Measurements from ENCODE around the gene HSPG2.
A peak's percentile ranks its signal among the peaks of the same experiment; 100 is the strongest.
"Not testable (repeated sequence)": the region's sequence is repeated elsewhere in the genome, so short reads cannot be mapped to it uniquely, and the experiment has no call there.

HSPG2 gene

DNA sequence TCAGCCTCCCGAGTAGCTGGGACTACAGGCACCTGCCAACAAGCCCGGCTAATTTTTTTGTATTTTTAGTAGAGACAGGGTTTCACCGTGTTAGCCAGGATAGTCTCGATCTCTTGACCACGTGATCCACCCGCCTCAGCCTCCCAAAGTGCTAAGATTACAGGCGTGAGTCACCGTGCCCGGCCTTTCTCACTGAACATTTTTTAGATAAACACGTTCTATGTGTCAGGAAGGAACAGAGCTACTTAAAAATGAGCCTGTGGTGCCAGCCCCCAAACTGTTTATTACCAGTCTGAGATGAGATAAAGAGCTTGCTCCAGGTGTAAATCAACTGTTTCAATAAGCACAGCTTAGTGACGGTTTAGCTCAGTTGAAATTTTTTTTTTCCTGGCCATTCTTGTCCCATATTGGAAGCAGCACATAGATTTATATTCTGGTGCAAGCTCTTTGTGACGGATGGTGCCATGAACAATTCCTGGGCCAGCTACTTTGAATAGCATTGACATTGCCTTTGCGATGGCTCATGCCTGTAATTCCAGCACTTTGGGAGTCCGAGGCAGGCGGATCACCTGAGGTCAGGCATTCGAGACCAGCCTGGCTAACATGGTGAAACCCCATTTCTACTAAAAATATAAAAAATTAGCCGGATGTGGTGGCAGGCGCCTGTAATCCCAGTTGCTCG, 6.0 kb upstream of the HSPG2 start:
- not testable (repeated sequence) for H3K4me3 Mint-ChIP-seq; H3K36me3 Mint-ChIP-seq (ENCODE audit: low read depth); H3K27me3 Mint-ChIP-seq; H3K27ac Mint-ChIP-seq; H3K4me1 Mint-ChIP-seq (ENCODE audit: low read depth); DNase-seq; H3K9me3 Mint-ChIP-seq

- DNase-seq: no peak
Measured at GRCh38 chr1:21942464-21942863, 5.4 kb upstream of the HSPG2 start.

DNA sequence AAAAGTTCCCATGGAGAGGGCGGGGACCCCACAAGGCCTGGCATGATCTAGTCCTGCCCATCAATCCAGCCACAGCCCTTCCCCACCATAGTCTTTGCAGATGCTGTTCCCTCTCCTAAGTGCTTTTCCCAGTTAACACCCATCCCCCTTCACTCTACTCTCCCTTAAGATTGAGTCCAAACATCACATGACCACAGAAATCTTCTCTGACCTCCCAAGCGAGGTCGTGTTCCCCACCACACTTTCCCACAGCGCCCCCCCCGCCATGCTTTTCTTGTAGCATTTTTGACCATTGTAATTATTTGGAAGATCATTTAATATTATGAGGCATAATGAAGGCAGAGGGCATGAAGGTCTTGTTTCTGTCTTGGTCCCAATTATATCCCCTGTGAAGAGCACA, 4.3 kb upstream of the HSPG2 start:
- H3K27me3 Mint-ChIP-seq: peaks cover 6% of the 10 kb centered on the region
- DNase-seq: no peak
- no peak overlapping the region for H3K4me3 Mint-ChIP-seq
- H3K4me1 Mint-ChIP-seq (ENCODE audit: low read depth): peaks cover 9% of the 10 kb centered on the region
- no peaks in the 10 kb centered on the region for H3K9me3 Mint-ChIP-seq
- H3K36me3 Mint-ChIP-seq (ENCODE audit: low read depth): no peaks in the 10 kb centered on the region
- H3K27ac Mint-ChIP-seq: no peak overlapping the region

More at GRCh38 chr1:21942464-21942863, 5.4 kb upstream of the HSPG2 start:
- Mint-ChIP-seq H3K4me1 (ENCODE audit: low read depth) (peaks cover 8% of the 10 kb centered on the region), H3K27me3 (peaks cover 4% of the 10 kb centered on the region), H3K27ac (no peak overlapping the region), H3K36me3 (ENCODE audit: low read depth) (no peaks in the 10 kb centered on the region), H3K9me3 (no peaks in the 10 kb centered on the region), H3K4me3 (no peak overlapping the region)

DNA sequence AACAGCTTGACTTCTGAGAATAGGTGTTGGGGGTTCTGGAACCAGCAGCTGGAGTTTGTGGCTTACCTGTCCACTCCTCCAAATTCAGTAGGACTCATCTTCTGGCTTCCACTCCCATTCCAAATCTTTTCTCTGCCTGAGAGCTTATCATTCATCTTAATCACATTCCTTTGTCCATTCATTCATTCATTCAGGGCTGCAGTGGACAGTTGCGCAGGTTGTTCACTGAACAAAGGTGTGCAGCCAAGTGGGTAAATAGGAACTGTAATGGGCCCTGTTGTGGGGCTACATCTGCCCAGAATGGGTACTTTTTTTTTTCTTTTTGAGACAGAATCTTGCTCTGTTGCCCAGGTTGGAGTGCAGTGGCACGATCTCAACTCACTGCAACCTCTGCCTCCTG, 3.4 kb upstream of the HSPG2 start:
- Mint-ChIP-seq H3K27me3 (peaks cover 15% of the 10 kb centered on the region), H3K4me1 (ENCODE audit: low read depth) (peaks cover 17% of the 10 kb centered on the region), H3K9me3 (no peaks in the 10 kb centered on the region), H3K4me3 (no peak overlapping the region), H3K27ac (no peak overlapping the region), H3K36me3 (ENCODE audit: low read depth) (no peaks in the 10 kb centered on the region)
- DNase-seq: no peak

DNA sequence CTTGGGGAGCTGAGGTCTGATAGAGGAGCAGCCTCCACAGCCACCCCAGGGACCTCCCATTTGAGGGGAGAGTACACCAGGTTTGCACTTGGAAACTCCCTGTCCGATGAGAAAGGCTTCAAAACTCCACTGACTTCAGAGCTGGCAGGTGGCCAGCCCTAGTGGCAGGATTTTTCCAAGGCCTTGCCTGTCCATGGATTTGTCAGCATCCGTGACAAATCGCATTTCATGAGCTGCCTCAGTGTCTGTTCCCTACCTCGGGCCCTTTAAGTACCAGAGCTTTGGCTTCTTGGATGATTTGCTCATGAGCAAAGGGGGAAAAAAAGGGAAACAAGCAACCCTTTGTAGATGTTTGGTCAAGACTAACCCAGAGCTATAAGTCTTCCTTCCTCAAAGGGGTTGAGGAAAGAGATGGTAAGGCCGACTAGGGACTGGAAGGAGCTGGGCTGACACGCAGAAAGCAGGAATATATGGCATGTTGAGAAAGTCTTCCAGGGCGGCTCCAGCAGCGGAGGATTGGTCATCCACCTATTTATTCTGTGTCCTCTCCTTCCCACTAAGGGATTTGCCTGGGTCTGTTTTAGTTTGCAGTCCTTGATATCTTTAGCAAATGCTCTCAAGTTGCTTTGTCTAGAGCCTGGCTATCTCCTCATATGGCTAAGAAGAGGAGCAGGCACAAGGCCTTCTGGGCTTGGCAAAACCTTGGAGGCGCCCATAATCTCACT, 2.7 kb upstream of the HSPG2 start:
- Mint-ChIP-seq H3K36me3 (ENCODE audit: low read depth) (no peaks in the 10 kb centered on the region), H3K27me3 (peaks cover 17% of the 10 kb centered on the region), H3K4me1 (ENCODE audit: low read depth) (peaks cover 18% of the 10 kb centered on the region), H3K27ac (no peak overlapping the region), H3K9me3 (no peaks in the 10 kb centered on the region), H3K4me3 (no peak overlapping the region)
- no peak for DNase-seq

- H3K36me3 Mint-ChIP-seq (ENCODE audit: low read depth): no peaks in the 10 kb centered on the region
- peaks cover 17% of the 10 kb centered on the region for H3K27me3 Mint-ChIP-seq
- H3K4me1 Mint-ChIP-seq (ENCODE audit: low read depth): peaks cover 21% of the 10 kb centered on the region
- H3K4me3 Mint-ChIP-seq: no peak overlapping the region
- no peak for DNase-seq
- no peaks in the 10 kb centered on the region for H3K9me3 Mint-ChIP-seq
- no peak overlapping the region for H3K27ac Mint-ChIP-seq
Measured at GRCh38 chr1:21938732-21939538, 1.8 kb upstream of the HSPG2 start.

- DNase-seq: peak; percentile 80
- Mint-ChIP-seq H3K4me3 (peak overlapping the region; percentile 76), H3K4me1 (ENCODE audit: low read depth) (peaks cover 26% of the 10 kb centered on the region), H3K27ac (peak overlapping the region; percentile 53), H3K27me3 (peaks cover 17% of the 10 kb centered on the region), H3K36me3 (ENCODE audit: low read depth) (no peaks in the 10 kb centered on the region), H3K9me3 (no peaks in the 10 kb centered on the region)
Measured at GRCh38 chr1:21937372-21938121, 437 bp upstream of the HSPG2 start.

- H3K4me3 Mint-ChIP-seq: peak overlapping the region; percentile 63
- H3K27me3 Mint-ChIP-seq: peaks cover 17% of the 10 kb centered on the region
- H3K4me1 Mint-ChIP-seq (ENCODE audit: low read depth): peaks cover 26% of the 10 kb centered on the region
Measured at GRCh38 chr1:21936366-21937031, 611 bp downstream of the HSPG2 start.

GRCh38 chr1:21935891-21936365, 1.2 kb downstream of the HSPG2 start:
- Mint-ChIP-seq H3K27me3 (peaks cover 17% of the 10 kb centered on the region), H3K4me1 (ENCODE audit: low read depth) (peaks cover 26% of the 10 kb centered on the region), H3K27ac (no peak overlapping the region), H3K36me3 (ENCODE audit: low read depth) (no peaks in the 10 kb centered on the region), H3K9me3 (no peaks in the 10 kb centered on the region), H3K4me3 (no peak overlapping the region)
- DNase-seq: no peak

More at GRCh38 chr1:21936366-21937031, 611 bp downstream of the HSPG2 start:
- no peaks in the 10 kb centered on the region for H3K9me3 Mint-ChIP-seq
- DNase-seq: no peak
- no peak overlapping the region for H3K27ac Mint-ChIP-seq
- no peaks in the 10 kb centered on the region for H3K36me3 Mint-ChIP-seq (ENCODE audit: low read depth)

DNA sequence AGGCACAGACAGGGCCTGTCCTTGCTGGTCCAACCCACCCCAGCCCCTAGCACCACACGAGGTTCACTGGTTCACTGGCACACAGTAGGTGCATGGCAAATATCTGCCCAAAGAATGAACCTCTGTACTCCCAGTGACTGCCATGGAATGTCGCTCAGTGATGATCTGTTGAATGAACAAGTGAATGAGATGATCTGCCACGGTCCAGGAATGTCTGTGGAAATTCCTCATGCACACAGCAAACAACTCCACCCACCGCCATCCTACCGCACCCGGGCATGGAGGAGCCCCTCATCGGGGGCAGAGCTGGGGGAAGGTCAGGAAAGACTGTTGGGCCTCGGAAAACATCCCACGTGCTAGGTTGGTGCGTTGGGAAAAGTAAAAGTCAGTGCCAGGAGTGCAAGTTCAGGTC, 1.7 kb downstream of the HSPG2 start:
- Mint-ChIP-seq H3K36me3 (ENCODE audit: low read depth) (no peaks in the 10 kb centered on the region), H3K27me3 (peaks cover 17% of the 10 kb centered on the region), H3K4me1 (ENCODE audit: low read depth) (peaks cover 26% of the 10 kb centered on the region), H3K4me3 (no peak overlapping the region), H3K27ac (no peak overlapping the region), H3K9me3 (no peaks in the 10 kb centered on the region)
- DNase-seq: no peak

DNA sequence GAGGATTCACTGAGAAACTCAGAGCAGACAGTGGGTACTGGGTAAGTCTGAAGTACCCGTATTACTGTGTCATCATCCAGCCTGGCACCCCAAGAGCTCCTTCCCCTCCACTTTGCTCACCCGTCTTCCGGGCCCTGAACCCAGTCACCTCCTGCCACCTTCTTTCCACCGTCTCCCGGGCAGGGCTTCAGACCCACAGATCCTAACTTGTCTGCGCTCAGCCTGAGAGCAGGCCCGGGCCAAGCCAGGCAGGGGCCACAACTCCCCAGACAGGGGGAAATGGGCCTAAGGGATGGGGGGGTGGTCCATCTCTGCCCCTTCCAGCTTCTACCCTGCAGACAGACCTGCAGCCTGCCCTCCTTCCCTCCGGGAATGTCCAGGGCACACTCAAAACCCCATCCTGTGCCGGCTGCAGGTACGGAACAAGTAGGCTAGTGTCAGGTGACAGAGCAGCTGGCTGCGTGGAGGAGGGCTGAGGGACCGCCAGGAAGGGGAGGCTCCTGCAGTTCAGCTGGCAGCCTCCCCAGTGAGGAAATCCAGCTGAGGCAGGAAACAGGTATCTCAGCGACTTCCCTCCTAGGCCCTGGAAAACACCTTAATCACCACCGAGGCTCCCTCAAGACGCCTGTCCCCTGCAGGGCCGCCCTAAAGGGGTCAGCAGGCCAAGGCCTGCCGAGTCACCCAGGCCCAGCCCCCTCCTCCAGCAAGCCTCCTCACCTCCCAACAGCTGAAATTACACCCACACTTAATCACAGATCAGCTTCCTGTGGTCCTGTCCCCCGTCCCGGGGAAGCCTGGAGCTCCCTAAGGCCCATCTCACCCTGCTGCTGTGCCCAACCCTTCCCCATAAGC, 3.5 kb downstream of the HSPG2 start:
- Mint-ChIP-seq H3K9me3 (no peaks in the 10 kb centered on the region), H3K36me3 (ENCODE audit: low read depth) (no peaks in the 10 kb centered on the region), H3K27me3 (peaks cover 17% of the 10 kb centered on the region), H3K4me3 (no peak overlapping the region), H3K27ac (no peak overlapping the region), H3K4me1 (ENCODE audit: low read depth) (peaks cover 26% of the 10 kb centered on the region)
- no peak for DNase-seq

GRCh38 chr1:21932127-21932526, 5.0 kb downstream of the HSPG2 start:
- DNase-seq: no peak

More at GRCh38 chr1:21932127-21932526, 5.0 kb downstream of the HSPG2 start:
- Mint-ChIP-seq H3K9me3 (no peaks in the 10 kb centered on the region), H3K36me3 (ENCODE audit: low read depth) (no peaks in the 10 kb centered on the region), H3K27ac (no peak overlapping the region), H3K27me3 (peaks cover 13% of the 10 kb centered on the region), H3K4me1 (ENCODE audit: low read depth) (peaks cover 20% of the 10 kb centered on the region), H3K4me3 (no peak overlapping the region)

Measured in activated T-cell treated with anti-CD3 and anti-CD28 coated beads, Interleukin-2, amount 50 U/mL, for 24 hours (primary cell).